ENCODE results near the gene NUMA1. TPM values are rescaled to one million over a fixed set of nuclear protein-coding genes. Genes with fewer than 3 reads are reported as not detected.

NUMA1 gene
- total and polyA plus RNA-seq, 4 donors, result 19.5 to 93.2 (median 42.1) TPM

- no peak overlapping the region for H3K27ac ChIP-seq (ENCODE audit: low read depth in 1 of 2, low read length in 2 of 2)
- H3K9me3 ChIP-seq (ENCODE audit: control insufficient read depth in 4 of 4, low read length in 3 of 4), result no peaks in the 10 kb centered on the region
- no peak for DNase-seq (ENCODE audit: low spot score)
- WGBS, result 75% methylated on average over 2 of the region's 2 CpGs
- TF ChIP-seq HNF4G (IDR thresholded peaks at IDR 0.05) (no peak), NR2F2 (IDR thresholded peaks at IDR 0.05) (no peak), RAD21 (IDR thresholded peaks at IDR 0.05) (no peak), ZBTB33 (IDR thresholded peaks at IDR 0.05) (no peak), YY1 (IDR thresholded peaks at IDR 0.05) (no peak), TAF1 (conservative IDR thresholded peaks at IDR 0.05) (no peak), FOXA2 (IDR thresholded peaks at IDR 0.05) (no peak), EGR1 (IDR thresholded peaks at IDR 0.05; ENCODE audit: low read depth in 2 of 2) (no peak), FOXA1 (IDR thresholded peaks at IDR 0.05) (no peak), RXRA (IDR thresholded peaks at IDR 0.05) (no peak), ATF3 (IDR thresholded peaks at IDR 0.05) (no peak), GABPA (IDR thresholded peaks at IDR 0.05 in 1 of 2, conservative IDR thresholded peaks at IDR 0.05 in 1 of 2) (no peak), REST (IDR thresholded peaks at IDR 0.05) (no peak), SP1 (IDR thresholded peaks at IDR 0.05) (no peak), HNF4A (conservative IDR thresholded peaks at IDR 0.05) (no peak)
- TF ChIP-seq, protein P1, sequence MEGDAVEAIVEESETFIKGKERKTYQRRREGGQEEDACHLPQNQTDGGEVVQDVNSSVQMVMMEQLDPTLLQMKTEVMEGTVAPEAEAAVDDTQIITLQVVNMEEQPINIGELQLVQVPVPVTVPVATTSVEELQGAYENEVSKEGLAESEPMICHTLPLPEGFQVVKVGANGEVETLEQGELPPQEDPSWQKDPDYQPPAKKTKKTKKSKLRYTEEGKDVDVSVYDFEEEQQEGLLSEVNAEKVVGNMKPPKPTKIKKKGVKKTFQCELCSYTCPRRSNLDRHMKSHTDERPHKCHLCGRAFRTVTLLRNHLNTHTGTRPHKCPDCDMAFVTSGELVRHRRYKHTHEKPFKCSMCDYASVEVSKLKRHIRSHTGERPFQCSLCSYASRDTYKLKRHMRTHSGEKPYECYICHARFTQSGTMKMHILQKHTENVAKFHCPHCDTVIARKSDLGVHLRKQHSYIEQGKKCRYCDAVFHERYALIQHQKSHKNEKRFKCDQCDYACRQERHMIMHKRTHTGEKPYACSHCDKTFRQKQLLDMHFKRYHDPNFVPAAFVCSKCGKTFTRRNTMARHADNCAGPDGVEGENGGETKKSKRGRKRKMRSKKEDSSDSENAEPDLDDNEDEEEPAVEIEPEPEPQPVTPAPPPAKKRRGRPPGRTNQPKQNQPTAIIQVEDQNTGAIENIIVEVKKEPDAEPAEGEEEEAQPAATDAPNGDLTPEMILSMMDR (IDR thresholded peaks at IDR 0.05; ENCODE audit: low read depth, low read length, missing input control), result no peak
- TF ChIP-seq, protein P2, sequence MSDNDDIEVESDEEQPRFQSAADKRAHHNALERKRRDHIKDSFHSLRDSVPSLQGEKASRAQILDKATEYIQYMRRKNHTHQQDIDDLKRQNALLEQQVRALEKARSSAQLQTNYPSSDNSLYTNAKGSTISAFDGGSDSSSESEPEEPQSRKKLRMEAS (IDR thresholded peaks at IDR 0.05), result no peak
- H3K9ac ChIP-seq (ENCODE audit: low read depth in 1 of 2, low read length in 2 of 2), result no peak overlapping the region
- H3K36me3 ChIP-seq (ENCODE audit: control insufficient read depth in 4 of 4, insufficient read depth in 3 of 4, low read depth in 1 of 4, low read length in 3 of 4), result no peaks in the 10 kb centered on the region
- no peak overlapping the region for H3K4me3 ChIP-seq (ENCODE audit: low read depth in 1 of 3, low read length in 3 of 3)
- H3K27me3 ChIP-seq (ENCODE audit: control insufficient read depth in 4 of 4, insufficient read depth in 4 of 4, low read length in 3 of 4), result no peaks in the 10 kb centered on the region
- H3K4me1 ChIP-seq (ENCODE audit: control insufficient read depth in 4 of 4, insufficient read depth in 4 of 4, low read length in 3 of 4), result no peaks in the 10 kb centered on the region
These were observed 40.6 kb upstream of the NUMA1 start for GRCh38 chr11:72120930-72121329.

DNA sequence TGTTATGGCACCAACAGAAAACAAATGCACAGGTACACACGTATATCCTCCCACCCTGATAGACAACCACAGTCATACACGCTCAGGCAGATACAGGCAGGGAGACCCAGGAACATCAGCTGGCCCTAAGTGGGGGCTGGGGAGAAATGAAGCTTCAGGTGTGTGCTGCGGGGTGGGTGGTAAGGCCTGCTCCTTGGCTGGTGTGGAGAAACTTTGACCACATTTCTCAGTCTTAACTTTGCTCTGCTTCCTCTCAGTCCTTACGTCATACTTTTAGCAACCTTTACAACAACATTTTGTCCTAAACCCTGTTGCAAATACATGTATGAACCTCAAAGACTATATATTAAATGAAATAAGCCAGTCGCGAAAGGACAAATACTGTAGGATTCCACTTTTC is 38.9 kb upstream of the NUMA1 start:
- H3K27ac ChIP-seq (ENCODE audit: low read depth in 1 of 2, low read length in 2 of 2), result no peak overlapping the region
- DNase-seq (ENCODE audit: low spot score), result no peak

More for the DNA sequence above, 38.9 kb upstream of the NUMA1 start:
- WGBS, result 81% methylated on average over 6 of the region's 6 CpGs
- Histone ChIP-seq H3K9me3 (ENCODE audit: control insufficient read depth in 4 of 4, low read length in 3 of 4) (no peaks in the 10 kb centered on the region), H3K27me3 (ENCODE audit: control insufficient read depth in 4 of 4, insufficient read depth in 4 of 4, low read length in 3 of 4) (no peaks in the 10 kb centered on the region), H3K36me3 (ENCODE audit: control insufficient read depth in 4 of 4, insufficient read depth in 3 of 4, low read depth in 1 of 4, low read length in 3 of 4) (no peaks in the 10 kb centered on the region), H3K9ac (ENCODE audit: low read depth in 1 of 2, low read length in 2 of 2) (no peak overlapping the region), H3K4me1 (ENCODE audit: control insufficient read depth in 4 of 4, insufficient read depth in 4 of 4, low read length in 3 of 4) (no peaks in the 10 kb centered on the region), H3K4me3 (ENCODE audit: low read depth in 1 of 3, low read length in 3 of 3) (no peak overlapping the region)
- TF ChIP-seq ZBTB33 (IDR thresholded peaks at IDR 0.05), result no peak
- no peak for TF ChIP-seq REST (IDR thresholded peaks at IDR 0.05)
- no peak for TF ChIP-seq JUND (IDR thresholded peaks at IDR 0.05)
- TF ChIP-seq, protein P2 (IDR thresholded peaks at IDR 0.05), result no peak
- TF ChIP-seq RXRA (IDR thresholded peaks at IDR 0.05), result no peak
- no peak for TF ChIP-seq TAF1 (conservative IDR thresholded peaks at IDR 0.05)
- no peak for TF ChIP-seq EGR1 (IDR thresholded peaks at IDR 0.05; ENCODE audit: low read depth in 2 of 2)
- TF ChIP-seq HNF4G (IDR thresholded peaks at IDR 0.05), result no peak
- no peak for TF ChIP-seq SP1 (IDR thresholded peaks at IDR 0.05)
- TF ChIP-seq NR2F2 (IDR thresholded peaks at IDR 0.05), result no peak
- TF ChIP-seq GABPA (IDR thresholded peaks at IDR 0.05 in 1 of 2, conservative IDR thresholded peaks at IDR 0.05 in 1 of 2), result no peak

Measured in liver (tissue), 9 donors.